ENCODE results near the gene SPTBN5.

GRCh38 chr15:41900526-41901380, 6.9 kb upstream of the SPTBN5 start:
- TF ChIP-seq CTCF (IDR thresholded peaks at IDR 0.05; ENCODE audit: low read depth, low read length) (no peak), EZH2phosphoT487 (IDR thresholded peaks at IDR 0.05; ENCODE audit: low read depth) (no peak)
